CD4-positive, alpha-beta T cell treated with Interleukin-6 for 4 hours (primary cell): ENCODE measurements around the gene COQ10A.

Experiments
- DNase-seq: peaks from one replicate; pipeline ENCODE4 v3.0.0-alpha.2; 2020; ENCODE audit warnings: mixed read lengths

The COQ10A gene

DNA sequence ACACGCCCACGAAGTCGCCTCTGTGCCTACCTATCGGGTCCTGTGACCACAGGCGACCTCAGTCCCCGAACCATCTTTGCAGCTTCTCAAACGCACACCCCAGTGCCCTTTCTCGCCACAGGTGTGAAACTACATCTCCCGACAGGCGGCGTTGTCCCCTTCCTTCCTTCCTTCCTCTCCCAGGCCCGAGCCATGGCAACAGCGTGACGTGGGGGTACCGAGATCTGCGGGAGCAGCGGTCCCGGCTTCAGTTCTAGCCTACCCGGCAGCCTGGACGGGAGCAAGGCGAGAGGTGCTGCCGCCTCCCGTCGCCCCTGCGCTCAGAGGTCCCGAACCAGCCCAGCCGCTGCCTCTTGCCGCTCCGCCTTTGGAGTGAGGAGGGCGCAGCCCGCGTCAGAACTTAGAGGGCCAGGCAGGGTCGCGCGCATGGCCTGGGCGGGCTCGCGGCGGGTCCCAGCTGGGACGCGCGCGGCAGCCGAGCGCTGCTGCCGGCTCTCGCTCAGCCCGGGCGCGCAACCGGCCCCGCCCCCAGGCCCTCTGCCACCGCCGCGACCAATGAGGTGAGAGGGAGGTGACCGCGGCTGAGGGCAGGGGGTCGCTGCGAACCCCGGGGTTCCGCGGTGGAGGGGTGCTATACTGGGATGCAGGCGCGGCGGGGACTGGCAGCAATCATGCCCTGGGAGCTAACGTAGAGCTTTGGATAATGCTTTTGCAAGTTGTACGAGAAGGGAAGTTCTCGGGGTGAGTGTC, at the start of gene COQ10A:
TSS of gene COQ10A (plus strand) at position 250 of the 750 bp plus-strand sequence. CDS start at position 427, 177 bp downstream.
- peak; percentile 92 for DNase-seq

- no peak for DNase-seq
Observed at GRCh38 chr12:56219840-56220239, 46.9 kb upstream of the COQ10A start.

- no peak for DNase-seq
Observed at GRCh38 chr12:56220611-56221231, 46.0 kb upstream of the COQ10A start.

- DNase-seq: peak; percentile 14
Observed at GRCh38 chr12:56221232-56221756, 45.4 kb upstream of the COQ10A start.

DNA sequence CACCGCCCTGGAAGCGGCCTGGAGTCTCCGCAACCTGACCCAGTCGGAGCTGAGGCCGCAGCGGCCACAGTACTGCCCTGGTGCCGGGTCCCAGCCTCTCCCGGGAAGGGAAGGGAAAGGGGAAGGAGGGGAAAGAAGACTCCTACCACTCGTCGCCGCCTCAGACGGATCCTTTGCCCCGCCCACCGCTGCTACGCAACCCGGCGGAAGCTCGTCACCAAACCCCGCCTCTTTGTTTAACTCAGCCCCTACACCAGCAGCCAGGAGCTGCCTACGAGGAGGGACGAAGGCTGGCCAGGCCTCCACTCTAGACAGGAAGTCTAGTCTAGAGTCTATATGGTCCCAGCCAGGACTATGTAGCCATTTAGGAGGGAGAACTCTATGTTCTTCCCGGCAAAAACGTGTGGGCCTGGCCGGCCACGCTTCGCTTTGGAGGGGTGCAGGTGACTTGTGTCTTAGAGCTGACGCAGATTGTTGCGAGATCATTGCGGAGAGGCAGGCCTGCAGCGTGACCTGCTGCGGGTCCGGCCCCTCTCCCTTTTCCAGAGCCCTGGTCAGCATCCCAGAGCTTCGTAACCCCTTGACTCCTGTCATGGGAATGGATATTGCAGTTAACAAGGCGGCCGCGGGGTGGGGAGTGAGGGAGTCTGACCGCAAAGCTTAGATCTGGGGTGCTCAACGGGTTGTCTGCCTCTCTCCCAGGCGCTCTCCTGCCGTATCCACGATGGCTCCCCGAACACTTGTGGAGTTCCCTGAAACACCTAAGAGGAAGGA, 44.8 kb upstream of the COQ10A start, which contains the start of gene RNF41:
TSS of gene RNF41 (minus strand) at position 166 of the 774 bp plus-strand sequence. CDS start 7,875 bp downstream, outside the sequence.
- DNase-seq: peak; percentile 94

DNA sequence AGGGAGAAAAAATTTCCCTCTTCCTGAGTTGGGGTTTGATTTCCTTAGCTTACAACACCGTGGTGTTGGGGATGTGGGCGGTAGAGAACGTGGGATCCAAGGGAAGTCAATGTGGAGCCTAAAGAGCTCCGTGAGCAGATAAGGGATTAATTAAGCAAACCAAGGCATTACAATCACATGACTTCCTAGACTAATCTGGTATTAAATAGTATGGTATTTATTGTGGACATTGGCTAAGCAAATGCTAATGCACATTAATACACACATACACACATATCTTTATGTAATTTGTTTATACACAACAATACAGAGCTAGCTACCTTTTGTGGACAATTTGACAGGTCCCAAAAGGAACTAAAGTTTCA, 44.2 kb upstream of the COQ10A start:
- DNase-seq: no peak

GRCh38 chr12:56223571-56224101, 43.1 kb upstream of the COQ10A start:
- no peak for DNase-seq

DNA sequence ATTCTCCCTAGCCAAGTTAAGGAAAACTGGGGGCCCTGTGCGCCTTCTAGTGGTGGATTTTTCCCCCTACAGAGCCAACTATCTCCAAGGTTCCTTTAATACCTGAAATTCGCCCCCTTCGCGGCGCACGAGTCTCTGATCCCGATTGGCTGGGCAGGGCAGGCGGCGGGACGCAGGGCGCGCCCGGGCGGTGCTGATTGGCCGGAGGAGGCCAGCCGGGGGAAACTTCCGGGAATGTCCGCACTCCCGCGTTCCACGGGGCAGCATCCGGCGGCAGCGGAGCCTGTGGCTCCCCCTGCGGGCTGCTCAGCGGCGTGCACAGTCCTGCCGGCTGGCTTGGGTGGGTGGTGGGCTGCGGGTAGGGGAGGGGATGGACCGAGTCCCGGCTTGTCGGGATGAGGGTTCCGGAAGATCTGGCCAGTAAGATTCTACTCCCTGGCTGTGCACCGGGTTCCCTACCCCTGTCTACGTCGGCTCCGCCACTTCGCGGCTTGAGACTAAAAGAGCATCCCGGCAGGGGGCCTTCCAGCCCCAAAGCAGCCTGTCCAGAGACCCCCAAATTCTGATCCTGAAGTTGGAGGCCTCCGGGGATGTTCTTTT, 42.5 kb upstream of the COQ10A start, which contains the start of gene NABP2:
TSS of gene NABP2 (plus strand) at position 241 of the 600 bp plus-strand sequence. CDS start 515 bp downstream, outside the sequence.
- DNase-seq: peak; percentile 96

GRCh38 chr12:56224954-56225353, 41.8 kb upstream of the COQ10A start:
- no peak for DNase-seq

GRCh38 chr12:56229082-56229481, 37.7 kb upstream of the COQ10A start:
- DNase-seq: no peak

DNA sequence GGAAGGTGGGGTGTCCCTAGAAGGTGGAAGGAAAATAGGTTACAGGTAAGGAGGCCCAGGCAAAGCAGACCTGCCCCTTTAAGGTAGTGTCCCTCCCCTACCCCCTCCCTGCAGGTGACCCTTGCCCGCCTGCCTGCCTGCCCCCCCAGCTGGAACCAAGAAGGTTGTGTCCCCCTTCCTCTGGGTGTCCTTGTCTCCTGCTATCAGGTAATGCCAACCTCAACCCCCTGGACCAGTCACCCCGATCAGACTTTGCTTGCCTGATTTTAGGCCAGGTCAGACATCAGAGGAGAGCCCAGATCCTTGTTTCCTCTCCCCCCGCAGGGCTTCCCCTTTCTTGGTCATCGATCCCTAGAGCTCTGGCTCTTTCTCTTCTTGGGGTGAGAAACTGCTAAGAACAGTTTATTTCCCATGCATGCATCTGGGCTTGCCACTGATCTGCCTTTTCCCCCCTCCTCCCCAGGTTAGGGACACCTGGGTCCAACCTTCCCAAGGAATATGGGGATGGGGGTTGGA, 36.8 kb upstream of the COQ10A start, which contains the start of gene SLC39A5:
TSS of gene SLC39A5 (plus strand) at position 136 of the 516 bp plus-strand sequence. CDS start 1,224 bp downstream, outside the sequence.
- DNase-seq: no peak

GRCh38 chr12:56230432-56231183, 36.1 kb upstream of the COQ10A start:
- no peak for DNase-seq

GRCh38 chr12:56231184-56231582, 35.6 kb upstream of the COQ10A start:
- DNase-seq: no peak

DNA sequence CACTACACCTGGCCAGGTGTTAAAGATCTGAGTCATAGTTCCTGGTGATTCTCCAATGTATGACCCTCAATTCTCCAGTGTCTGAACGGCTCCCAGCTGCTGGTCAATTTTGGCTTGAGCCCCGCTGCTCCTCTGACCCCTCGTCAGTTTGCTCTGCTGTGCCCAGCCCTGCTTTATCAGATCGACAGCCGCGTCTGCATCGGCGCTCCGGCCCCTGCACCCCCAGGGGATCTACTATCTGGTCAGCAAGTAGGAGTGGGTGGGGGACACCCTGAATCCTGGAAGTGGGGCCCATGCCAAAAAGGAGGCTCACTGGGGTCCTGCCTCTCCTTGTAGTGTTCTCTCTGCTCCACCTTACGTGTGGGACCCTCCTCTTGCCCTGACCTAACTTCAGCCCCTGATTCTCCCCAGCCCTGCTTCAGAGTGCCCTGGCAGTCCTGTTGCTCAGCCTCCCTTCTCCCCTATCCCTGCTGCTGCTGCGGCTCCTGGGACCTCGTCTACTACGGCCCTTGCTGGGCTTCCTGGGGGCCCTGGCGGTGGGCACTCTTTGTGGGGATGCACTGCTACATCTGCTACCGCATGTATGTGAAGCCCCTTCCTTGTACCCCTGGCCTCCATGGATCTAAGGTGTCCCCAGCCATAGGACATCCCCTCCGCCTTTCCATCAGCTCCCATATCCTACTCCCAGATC, 31.9 kb upstream of the COQ10A start:
- DNase-seq: no peak

DNA sequence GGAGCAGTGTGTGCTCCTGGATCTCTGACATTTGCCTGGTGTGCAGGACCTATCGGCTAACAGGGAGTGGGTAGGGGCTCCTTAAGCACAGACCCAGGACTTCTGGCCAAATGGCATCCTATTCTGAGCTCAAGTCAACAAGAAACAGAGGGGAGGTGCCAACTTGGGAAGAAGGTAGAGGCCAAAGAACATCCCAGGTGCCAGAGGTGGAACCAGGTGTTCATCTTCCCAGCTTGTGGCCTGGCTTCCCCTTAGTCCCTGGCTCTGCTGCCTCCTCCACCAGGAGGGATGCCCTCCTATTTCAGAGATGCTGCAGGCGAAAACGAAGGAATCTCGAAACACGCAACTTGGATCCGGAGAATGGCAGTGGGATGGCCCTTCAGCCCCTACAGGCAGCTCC, 30.7 kb upstream of the COQ10A start:
- DNase-seq: no peak

- DNase-seq: no peak
Observed at GRCh38 chr12:56236985-56237384, 29.8 kb upstream of the COQ10A start.

- no peak for DNase-seq
Observed at GRCh38 chr12:56237552-56237951, 29.2 kb upstream of the COQ10A start.

- no peak for DNase-seq
Observed at GRCh38 chr12:56241424-56242303, 25.1 kb upstream of the COQ10A start.

- no peak for DNase-seq
Observed at GRCh38 chr12:56242986-56243385, 23.8 kb upstream of the COQ10A start.
